G401.6 (cell line): ENCODE results near the gene UHRF2.
"Not testable (repeated sequence)": the region's sequence is repeated elsewhere in the genome, so short reads cannot be mapped to it uniquely, and the experiment has no call there.

Experiments
- FAIRE-seq: peaks from 2 replicates; lab custom pipeline; 2012; peaks lifted over from hg19 to GRCh38; lab: Jason Lieb, UNC

The UHRF2 gene

GRCh38 chr9:6428940-6429889 lies 16.2 kb downstream of the UHRF2 start:
- FAIRE-seq = no peak

GRCh38 chr9:6431038-6431437 lies 18.0 kb downstream of the UHRF2 start:
- no peak for FAIRE-seq

- peak; percentile 6 for FAIRE-seq
These were observed 20.4 kb downstream of the UHRF2 start for GRCh38 chr9:6433410-6433809.

DNA sequence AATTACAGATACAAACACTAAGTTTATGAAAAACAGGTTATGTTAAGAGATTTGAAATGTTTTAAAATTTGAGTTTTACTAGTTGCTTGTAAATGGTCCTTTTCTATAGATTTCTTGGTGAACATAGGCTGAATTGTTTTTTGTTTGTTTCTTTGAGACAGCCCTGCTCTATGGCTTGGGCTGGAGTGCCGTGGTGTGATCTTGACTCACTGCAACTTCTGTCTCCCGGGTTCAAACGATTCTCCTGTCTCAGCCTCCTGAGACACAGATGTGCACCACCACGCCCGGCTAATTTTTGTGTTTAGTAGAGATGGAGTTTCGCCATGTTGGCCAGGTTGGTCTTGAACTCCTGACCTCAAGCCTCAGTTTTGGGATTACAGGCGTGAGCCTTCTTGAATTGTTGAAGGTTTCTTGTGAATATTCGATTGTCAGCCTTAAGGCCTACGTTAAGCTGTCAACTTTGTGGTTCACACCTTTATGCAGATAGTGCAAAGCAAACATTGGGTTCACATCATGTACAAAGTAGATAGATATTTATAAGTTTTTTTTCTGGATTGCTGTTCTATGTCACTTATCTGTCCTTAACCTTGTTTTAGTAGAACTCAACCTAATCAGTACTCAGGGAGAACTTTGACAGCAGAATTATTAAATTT lies 26.2 kb downstream of the UHRF2 start:
- FAIRE-seq = no peak

GRCh38 chr9:6440405-6440804 lies 27.4 kb downstream of the UHRF2 start:
- no peak for FAIRE-seq

- no peak for FAIRE-seq
These were observed 28.3 kb downstream of the UHRF2 start for GRCh38 chr9:6441269-6441668.

- no peak for FAIRE-seq
These were observed 30.7 kb downstream of the UHRF2 start for GRCh38 chr9:6443661-6444060.

DNA sequence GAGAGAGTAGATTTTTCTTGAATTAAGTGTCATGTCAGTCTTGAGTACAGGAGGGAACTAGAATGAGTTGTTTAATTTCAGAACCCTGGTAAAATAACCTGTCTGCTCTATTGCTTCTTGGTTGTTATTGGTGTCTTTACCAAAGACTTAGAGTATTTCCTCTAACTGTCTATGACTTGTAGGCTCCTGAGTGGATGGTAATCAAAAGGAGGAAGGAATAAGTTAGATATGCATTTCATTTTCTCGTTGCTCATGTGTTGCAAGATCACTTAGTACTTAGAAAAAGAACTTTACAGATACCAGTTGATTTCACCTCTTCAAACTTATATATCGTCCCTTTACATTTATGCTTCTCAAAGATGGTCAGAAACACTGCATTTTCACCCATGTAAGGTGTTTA lies 31.1 kb downstream of the UHRF2 start:
- no peak for FAIRE-seq

DNA sequence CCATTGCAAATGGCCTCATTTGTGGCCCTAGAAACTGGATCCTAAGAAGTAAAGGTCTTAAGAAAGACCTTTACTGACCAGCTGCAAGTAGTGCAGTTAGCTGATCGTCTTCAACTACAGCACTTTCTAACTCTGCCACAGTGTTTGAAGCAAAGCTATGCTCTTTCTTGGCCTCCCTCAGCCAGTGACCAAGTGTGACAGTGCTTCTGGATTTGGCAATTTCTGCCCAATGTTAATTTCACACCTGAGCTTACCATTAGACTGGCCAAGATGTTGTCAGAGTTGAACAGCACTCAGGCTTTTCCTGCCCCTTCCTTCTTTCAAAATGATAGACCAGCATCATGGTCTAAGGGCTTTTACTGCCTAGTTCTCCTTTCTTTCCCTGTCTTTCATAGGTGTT lies 36.1 kb downstream of the UHRF2 start:
- FAIRE-seq = no peak

- FAIRE-seq = no peak
These were observed 36.6 kb downstream of the UHRF2 start for GRCh38 chr9:6449645-6450044.

DNA sequence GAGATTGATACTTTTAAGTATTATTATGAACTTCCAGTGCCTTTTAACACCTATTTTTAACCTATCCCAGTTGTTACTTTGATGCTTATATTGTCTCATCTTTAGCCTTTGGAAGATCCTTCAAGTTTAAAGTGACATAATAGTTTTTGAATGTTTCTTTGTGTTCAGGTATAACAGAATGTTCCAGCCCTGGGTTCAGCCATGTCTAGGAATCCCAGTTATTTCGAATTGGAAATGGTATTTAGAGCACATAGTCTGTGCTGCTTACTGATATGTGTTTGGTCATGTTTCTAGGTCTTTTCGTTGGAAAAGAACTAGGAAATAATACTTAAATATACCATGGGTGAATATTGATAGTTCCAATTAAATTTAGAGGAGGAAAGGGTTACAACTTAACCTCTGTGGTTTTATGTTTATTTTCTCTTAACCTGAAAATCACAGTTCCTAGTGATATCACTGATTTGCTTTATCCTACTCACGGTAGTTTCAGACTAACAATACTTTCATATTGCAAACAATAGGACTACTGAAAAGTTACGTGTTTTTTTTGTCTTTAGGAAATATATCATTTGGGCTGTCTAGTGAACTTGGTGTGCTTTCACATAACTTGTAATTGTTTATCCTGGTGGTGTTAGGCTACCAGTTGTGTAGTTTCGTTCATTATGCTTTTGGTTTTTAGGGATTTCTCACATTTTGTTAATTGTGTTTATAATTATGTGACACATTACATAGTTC lies 37.8 kb downstream of the UHRF2 start:
- FAIRE-seq = no peak

GRCh38 chr9:6455292-6455691 lies 42.3 kb downstream of the UHRF2 start:
- FAIRE-seq = not testable (repeated sequence)

GRCh38 chr9:6458704-6459103 lies 45.7 kb downstream of the UHRF2 start:
- FAIRE-seq = not testable (repeated sequence)

GRCh38 chr9:6459718-6460117 lies 46.7 kb downstream of the UHRF2 start:
- FAIRE-seq = no peak

- FAIRE-seq = no peak
These were observed 47.3 kb downstream of the UHRF2 start for GRCh38 chr9:6460189-6460768.

DNA sequence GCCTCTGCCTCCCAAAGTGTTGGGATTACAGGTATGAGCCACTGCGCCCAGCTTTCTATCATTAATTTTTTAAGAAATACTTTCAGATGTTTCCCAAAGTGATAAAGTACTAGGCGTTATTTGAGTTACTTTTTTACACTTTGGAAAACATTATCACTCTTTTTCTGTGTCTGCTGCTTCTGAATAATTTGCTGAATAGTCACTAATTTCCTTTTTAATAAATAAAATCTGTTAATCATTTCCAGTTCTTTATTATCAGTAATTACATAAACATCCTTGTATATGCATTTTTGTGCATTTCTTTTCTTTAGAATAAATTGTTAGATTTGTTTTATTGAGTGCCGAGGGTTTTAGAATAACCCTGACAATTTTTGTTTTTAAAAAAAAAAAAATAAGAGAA lies 48.6 kb downstream of the UHRF2 start:
- peak; percentile 56 for FAIRE-seq

GRCh38 chr9:6467006-6467625 lies 54.1 kb downstream of the UHRF2 start:
- FAIRE-seq = no peak

GRCh38 chr9:6471231-6471850 lies 58.3 kb downstream of the UHRF2 start:
- FAIRE-seq = no peak

- FAIRE-seq = no peak
These were observed 60.2 kb downstream of the UHRF2 start for GRCh38 chr9:6473151-6473550.

DNA sequence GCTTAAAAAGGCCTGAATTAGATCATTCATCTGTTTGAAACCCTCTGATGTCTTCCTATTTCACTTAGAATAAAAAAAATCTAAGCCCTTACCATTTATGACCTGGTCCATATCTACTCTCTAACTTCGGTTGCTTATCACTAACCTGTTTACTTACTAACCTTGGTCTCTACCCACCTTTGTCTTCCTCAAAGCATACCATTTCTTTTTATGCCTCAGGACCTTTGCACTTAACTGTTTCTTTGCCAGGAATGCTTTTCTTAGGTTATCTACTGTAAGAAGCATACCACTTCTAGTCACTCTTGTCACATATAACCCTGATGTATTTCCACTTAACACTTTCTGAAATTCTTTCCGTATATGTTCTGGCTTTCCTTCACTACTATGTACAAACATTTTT lies 67.0 kb downstream of the UHRF2 start:
- no peak for FAIRE-seq

DNA sequence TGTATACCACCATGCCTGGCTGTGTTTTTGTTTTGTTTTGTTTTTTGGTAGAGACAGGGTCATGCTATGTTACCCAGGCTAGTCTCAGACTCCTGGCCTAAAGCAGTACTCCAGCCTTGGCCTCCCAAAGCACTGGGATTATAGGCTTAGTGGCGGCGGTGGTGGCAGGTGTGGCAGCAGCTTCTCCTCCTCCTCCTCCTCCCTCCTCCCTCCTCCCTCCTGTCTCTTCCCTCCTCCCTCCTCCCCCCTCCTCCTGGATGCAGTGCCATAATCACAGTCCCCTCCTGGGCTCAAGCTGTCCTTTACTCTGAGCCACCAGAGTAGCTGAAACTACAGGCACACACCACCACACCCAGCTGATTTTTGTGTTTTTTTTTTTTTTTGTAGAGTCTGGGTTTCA lies 71.2 kb downstream of the UHRF2 start:
- no peak for FAIRE-seq

GRCh38 chr9:6488395-6488794 lies 75.4 kb downstream of the UHRF2 start:
- no peak for FAIRE-seq
